Measurements from ENCODE around the gene KHDRBS1.
"Not testable (repeated sequence)": the region's sequence is repeated elsewhere in the genome, so short reads cannot be mapped to it uniquely, and the experiment has no call there.

KHDRBS1 gene

DNA sequence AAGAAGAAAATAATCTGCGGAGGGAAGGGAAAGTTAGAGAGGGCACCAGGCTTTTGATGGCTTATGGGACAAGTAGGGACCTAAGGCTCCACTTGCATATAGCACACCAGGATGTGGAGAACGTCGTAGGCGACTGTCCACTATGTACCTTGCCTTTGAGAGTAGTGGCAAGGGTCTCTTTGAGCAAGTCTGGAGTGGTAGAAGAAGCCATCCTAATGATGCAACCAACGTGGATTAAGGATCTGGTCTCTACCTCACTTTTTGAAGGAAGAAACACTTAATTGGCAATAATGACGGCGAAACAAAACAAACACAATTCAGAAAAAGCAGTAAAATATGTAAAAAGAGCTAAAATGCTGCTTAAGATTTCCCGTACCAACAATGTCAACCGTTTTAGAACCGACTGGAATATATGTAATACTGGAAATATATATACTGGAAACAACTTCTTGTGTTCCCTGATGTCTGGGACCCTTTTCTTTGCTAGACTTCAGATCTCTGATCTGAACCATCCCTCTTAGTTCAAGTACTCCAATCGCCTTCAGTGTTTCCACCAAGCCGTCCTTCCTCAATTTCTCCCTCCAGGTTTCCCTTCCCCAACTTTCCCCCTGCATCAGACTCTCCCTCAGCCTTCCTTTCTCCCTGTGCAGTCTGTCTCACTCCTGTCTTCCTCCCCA lies 821 bp upstream of the KHDRBS1 start:
- DNase-seq (ENCODE audit: low read depth), result no peak

DNA sequence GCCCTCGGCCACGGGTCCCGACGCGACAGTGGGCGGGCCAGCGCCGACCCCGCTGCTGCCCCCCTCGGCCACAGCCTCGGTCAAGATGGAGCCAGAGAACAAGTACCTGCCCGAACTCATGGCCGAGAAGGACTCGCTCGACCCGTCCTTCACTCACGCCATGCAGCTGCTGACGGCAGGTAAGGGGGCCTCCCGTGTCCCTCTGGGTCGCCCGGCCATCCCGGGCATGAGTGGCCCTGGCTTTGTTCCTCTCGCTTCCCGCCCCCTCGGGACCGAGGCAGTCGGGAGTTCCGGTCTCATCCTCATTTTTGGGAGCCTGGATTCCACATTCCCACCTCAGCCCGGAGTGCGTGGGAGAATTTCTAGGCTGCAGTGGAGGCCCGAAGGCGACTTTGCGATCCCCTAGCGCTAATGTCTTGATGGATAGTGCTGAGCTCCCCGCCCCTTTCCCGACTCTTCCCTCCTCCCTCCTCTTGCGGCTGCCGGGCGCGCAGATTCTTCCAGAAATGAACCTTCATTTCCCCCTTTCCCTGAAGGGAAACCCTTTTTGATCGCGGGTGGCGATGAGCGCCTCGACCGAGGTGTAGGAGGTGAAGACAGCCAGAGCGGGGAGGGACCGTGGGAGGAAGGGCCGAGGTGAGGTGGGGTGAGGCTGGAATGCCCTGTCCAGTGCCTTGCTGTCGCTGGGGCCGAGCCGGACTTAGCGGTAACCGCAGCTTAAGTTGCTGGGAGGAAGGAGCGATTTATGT lies 705 bp downstream of the KHDRBS1 start:
- no peak for DNase-seq (ENCODE audit: low read depth)

DNA sequence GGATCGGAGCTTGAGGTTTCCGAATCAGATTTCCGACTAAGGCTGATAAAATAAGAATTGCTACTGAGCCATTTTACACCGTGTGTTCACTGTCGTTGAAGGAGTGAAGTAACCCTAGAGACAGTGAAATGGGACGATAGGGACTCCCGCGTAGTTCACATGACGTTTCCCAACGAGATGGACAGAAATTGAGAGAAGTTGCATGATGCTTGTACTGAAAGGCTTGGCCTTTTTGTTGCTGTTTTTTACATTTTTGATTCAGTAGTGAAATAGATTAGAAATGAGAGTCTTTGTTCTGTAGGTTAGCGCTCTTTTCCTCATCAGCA lies 1.2 kb downstream of the KHDRBS1 start:
- DNase-seq (ENCODE audit: low read depth), result no peak

DNA sequence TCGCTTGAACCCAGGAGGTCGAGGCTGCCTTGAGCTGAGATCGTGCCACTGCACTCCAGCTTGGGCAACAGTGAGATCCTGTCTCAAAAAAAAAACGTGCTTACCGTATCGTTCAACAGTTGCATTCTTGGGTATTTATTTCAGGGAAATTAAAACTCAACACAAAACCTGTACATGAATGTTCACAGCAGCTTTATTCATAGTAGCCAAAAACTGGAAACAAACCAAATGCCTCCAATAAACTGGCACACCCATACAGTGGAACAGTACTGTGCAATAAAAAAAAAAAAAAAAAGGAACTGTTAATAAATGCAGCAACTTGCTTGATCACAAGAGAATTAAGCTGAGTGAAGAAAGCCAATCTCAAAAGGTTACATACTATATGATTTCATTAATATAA lies 6.7 kb downstream of the KHDRBS1 start:
- no peak for DNase-seq (ENCODE audit: low read depth)

DNA sequence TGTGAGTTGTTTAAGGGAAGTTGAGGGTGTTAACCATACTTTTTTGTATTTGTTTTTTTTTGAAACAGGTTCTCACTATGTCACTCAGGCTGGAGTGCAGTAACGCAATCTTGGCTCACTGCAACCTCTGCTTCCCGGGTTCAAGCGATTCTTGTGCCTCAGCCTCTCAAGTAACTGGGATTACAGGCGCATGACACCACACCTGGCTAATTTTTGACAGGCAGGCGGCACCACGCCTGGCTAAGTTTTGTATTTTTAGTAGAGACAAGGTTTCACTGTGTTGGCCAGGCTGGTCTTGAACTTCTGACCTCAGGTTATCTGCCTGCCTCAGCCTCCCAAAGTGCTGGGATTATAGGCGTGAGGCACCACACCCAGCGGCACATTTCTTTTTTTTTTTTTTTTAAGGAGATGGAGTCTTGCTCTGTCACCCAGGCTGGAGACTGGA lies 7.9 kb downstream of the KHDRBS1 start:
- not testable (repeated sequence) for DNase-seq (ENCODE audit: low read depth)

DNA sequence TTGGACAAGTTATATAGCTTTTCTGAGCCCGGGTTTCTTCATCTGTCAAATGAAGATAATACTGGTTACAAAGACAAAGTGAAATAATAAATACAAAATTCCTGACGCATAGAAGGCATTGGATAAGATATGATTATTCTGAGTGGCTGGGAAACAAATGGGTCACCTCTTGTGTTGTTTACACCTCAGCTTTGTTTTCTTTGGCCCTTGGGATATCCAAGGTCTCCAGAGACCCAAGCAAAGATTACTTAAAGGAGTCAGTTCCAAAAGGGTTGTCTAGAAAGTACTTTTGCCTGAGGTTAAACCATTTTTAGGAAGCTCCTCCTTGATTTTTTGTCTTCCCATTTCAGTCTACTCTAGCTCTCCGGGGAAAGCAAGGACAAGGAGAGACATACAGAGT lies 9.7 kb downstream of the KHDRBS1 start:
- no peak for DNase-seq (ENCODE audit: low read depth)

DNA sequence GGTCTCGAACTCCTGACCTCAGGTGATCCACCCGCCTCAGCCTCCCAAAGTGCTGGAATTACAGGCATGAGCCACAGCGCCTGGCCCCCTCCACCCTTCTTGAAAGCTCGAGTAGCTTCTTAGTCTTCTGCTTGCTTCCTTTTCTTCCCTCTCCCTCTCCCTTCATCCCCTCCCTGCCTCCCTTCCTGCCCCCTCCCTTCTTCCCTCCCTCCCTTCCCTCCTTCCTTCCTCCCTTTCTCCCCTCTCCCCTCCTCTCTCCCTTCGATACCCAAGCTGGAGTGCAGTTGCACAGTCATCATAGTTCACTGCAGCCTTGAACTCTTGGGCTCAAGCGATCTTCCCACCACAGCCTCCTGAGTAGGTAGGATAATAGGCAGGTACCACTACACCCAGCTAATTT lies 11.8 kb downstream of the KHDRBS1 start:
- DNase-seq (ENCODE audit: low read depth), result no peak

DNA sequence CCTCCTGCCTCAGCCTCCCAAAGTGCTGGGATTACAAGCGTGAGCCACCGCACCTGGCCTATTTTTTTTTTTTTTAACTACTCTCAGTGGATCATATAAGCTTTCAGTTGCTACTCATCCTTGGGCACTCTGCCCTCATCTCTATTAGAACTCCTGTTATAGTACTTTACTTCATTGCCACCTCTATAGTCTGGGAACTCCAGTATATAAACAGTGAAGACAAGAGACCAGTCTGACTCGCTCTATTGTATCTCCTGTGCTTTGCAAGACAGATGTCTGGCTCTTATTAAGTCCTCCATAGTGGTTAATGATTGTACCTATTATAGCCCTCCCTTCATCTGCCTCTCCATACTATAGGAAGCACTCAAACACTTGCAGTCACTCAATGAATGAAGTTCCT lies 15.1 kb downstream of the KHDRBS1 start:
- DNase-seq (ENCODE audit: low read depth), result no peak

DNA sequence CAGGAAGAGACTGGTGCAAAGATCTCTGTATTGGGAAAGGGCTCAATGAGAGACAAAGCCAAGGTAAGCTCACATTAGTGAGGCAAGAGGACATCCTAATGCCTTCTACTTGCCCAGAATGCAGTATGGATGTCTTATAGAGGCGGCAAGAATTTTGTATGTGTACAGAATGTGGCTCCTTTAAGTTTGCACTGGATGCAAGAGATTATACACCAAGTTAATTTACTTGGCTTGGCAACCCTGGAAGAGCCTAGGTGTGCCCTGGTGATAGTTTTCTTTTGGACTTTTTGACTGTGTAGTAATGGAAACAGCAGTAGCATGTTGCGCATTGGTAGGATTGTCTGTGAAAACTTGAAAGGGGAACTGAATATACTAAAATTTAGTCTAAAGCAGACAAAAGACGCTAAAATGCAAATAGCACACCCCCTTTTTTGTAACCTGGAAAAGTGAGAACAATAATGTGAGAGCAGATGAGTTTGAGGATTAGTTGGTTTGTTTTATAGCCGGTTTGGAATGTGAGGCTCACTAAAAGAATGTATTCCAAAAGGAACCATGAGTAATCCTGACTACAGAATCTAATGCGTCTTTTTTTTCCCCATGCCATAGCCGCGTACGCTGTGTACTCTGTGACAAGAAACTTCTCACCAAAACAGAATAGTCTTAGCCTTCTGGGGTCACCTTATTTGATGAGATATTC lies 18.1 kb downstream of the KHDRBS1 start:
- DNase-seq (ENCODE audit: low read depth), result no peak

DNA sequence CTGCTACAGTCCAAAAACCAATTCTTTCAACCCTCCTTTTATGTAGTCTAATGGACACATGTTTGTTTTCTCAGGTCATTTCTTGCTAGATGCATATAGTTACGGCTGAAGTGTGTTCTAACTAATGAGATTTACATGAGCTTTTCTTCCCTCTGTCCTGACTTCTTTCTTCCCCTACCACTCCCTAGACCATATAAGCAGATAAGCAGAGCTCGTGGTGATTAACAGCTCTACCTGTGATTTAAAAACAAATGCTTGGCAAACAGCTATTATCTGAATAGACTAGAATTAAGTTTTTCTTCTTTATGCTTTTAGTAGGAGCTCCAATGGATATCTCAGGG lies 18.6 kb downstream of the KHDRBS1 start:
- DNase-seq (ENCODE audit: low read depth), result no peak

DNA sequence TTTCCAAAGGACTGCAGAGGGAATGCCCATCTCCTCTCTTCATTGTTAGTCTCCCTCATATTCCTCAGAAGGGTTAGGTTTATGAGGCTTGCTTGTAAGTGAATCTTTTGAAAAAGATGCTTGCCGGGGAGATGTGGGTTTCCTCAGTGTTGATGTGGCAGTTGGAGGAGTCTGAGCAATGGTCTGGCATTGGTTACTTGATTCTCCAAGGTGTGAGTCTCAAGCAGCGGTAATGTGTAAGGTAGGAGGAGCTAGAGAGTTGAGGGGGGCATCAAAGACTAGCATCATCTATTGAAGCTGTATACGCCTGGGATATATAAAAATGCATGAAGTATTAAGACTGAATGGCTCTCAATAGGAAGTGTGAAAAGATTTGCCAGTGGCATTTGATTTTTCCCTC lies 21.5 kb downstream of the KHDRBS1 start:
- no peak for DNase-seq (ENCODE audit: low read depth)

DNA sequence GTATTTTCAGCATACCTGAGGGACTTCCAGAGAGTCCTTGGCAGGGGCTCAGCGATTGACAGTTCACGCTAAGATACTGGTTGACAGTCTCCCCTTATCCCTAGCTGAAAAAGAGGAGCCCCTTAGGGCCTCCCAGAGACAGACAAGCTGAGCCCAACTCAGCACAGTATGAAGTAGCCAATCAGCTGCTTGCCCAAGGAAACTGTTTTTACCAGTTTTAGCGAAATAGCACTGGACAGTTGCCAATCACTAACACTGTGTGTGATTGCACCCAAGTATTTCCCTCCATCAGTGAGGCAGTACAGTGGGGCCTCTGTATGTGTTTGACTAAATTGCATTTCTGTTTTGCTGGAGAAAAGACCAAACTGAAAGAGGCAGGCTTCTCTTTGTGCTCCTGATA lies 27.0 kb downstream of the KHDRBS1 start:
- DNase-seq (ENCODE audit: low read depth), result no peak

DNA sequence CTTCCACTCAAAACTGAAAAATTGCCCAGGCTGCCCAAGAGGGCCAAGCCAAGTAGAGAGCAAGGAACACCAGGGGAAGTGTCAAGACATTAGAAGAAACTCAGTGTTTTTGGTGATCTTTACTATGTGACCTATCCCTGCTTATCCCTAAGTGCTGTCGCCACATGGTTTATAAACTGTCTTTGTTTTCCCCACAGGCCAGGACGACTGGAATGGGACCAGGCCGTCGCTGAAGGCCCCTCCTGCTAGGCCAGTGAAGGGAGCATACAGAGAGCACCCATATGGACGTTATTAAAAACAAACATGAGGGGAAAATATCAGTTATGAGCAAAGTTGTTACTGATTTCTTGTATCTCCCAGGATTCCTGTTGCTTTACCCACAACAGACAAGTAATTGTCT lies 28.7 kb downstream of the KHDRBS1 start:
- DNase-seq (ENCODE audit: low read depth), result no peak

DNA sequence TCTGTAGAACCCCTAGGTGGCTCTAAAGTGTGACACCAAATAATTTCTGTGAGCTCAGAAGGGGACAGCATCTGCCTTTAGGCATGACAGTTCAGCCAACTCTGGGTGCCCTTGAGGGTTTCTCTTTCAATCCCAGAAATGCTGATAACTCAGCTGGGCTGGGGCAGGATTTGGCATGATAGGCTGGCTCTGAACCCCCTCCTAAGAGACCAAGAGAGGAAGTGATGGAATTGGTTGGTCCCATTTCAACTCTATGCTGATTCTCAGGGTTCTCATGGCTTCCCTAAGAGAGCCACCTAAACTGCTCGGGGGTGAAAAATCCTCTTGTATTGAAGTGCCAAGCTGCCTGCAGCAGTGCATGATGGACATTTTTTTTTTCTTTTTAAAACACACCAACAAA lies 30.6 kb downstream of the KHDRBS1 start:
- DNase-seq (ENCODE audit: low read depth), result no peak

DNA sequence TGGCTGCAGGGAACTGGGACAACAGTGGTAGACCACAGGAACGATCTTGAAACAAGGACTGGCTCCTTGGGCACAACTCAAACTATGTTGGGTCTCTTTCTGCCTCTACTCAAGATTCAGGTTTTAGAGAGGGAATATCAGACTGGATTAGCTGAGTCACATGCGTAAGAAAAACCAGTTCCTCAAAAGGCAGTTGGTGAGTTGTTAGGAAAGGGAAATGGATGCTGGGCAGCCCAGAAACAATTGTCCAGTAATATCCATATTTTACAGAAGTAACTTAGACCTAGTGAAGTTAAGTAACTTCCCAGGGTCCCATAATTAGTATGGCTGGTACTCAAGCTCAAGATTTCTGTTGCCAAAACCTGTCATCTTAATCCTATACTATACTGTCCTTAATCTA lies 32.1 kb downstream of the KHDRBS1 start:
- DNase-seq (ENCODE audit: low read depth), result no peak

DNA sequence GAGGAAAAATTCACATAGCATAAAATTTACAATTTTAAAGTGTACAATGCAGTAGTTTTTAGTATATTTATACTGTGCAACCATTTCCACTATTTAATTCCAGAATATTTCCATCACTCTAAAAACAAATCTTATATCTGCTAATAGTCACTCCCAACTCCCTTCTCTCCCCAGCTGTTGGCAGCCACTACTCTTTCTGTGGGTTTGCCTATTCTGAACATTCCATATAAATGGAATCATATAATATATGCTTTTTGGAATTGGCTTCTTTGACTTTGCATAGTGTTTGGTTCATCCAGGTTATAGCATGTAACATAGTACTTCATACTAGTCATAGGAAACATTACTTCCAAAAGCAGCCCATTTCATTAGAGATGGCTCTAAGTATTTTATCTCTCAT lies 34.0 kb downstream of the KHDRBS1 start:
- DNase-seq (ENCODE audit: low read depth), result no peak

DNA sequence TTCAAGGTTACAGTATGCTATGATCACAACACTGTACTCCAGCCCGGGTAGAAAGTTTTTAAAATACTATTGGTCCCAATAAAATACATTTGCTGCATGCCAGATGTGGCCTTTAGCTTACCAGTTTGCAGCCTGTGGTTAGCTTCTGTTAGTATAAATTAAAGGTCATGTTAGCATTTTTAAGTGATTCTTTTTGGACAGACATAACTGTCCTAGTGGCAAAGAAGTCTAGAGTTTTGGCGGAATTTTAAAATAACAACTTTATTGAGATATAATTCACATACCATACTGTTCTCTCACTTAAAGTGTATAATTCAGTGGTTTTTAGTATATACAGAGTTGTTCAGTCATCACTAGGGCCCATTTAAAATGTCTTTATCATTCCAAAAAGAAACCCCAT lies 34.8 kb downstream of the KHDRBS1 start:
- DNase-seq (ENCODE audit: low read depth), result no peak

DNA sequence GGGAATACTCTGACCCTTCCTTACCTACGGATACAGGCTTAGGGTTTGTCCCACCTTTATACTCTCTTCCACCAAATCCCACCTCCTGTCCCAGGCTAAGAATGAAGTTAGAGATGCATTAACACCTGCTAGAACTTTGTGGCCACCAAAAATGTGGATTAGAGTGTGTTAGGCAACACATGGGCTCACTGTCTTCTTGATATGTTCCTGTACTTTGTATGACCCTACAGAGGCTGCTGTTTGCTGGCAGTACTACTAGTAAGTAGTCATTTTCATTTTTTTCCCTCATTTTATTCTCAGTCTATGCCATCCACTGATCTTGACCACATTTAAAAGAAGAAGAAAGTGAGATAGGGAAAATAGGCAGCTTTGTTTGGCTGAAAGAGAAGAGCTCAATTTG lies 38.0 kb downstream of the KHDRBS1 start:
- DNase-seq (ENCODE audit: low read depth), result no peak

DNA sequence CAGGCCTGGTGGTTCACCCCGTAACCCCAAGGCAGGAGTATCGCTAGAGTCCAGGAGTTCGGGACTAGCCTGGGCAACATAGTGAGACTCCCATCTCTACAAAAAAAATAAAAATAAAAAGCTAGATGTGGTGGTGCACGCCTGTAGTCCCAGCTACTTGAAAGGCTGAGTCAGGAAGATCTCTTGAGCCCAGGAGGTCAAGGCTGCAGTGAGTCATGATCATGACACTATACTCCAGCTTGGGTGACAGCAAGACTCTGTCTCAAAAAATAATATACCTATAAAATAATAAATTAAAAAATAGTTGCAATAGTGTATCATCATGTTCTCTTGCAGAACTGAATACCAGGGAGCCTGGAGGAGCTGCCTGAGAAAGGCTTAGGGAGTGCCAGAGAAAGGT lies 39.2 kb downstream of the KHDRBS1 start:
- DNase-seq (ENCODE audit: low read depth), result no peak

DNA sequence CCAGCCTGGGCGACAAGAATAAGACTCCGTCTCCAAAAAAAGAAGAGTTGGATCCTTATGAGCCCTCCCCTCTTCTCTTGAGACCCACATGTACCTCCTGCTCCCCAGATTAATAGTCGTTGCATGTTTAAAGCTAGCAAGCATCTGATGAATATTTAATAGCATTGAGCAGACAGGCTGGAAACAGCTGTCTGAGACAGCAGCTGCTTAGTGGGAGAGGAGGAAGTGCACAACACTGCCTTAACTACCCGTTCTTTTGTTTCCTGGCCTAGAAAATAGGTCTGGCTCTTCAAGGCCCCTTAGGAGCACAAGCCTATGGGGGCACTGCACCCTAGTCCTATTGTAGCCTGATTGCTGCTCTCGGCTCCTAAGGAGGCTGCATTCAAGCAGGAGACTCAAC lies 41.7 kb downstream of the KHDRBS1 start:
- DNase-seq (ENCODE audit: low read depth), result no peak

DNA sequence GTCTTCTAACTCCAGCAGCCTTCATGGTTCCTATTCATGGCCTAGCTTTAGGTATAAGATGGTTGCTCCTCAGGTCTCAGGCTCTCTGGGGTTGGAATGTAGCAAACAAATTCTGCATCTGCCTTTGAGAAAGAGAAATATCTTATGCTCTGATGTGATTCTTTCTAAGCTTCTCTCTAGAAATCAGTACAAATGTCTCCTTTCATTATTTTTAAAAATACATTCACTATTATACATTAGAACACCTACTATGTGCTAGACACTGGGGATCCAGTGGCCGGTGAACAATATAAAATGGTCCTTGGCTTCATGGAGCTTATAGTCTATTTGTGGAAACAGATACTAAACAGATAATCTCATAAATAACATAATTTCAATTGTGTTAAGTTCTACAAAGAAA lies 42.9 kb downstream of the KHDRBS1 start:
- DNase-seq (ENCODE audit: low read depth), result no peak

DNA sequence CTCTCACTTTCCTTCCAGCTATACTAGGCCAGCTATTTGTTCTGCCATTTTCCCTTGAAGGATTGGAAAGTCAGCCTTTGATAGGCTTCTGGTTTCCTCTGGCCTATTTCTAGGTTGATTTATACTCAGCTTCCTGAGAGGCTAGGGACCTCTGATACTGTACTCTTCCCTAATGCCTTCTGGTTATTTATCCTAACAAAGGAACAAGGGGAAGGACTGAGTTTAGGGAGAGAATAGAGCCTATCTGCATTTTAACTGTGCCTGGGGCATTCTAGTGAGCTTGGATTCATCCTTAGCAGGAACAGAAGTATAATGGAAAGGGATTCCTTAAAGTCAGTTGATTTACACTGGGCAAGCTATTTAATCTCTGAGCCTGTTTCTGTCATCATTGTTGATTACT lies 47.2 kb downstream of the KHDRBS1 start:
- no peak for DNase-seq (ENCODE audit: low read depth)

DNA sequence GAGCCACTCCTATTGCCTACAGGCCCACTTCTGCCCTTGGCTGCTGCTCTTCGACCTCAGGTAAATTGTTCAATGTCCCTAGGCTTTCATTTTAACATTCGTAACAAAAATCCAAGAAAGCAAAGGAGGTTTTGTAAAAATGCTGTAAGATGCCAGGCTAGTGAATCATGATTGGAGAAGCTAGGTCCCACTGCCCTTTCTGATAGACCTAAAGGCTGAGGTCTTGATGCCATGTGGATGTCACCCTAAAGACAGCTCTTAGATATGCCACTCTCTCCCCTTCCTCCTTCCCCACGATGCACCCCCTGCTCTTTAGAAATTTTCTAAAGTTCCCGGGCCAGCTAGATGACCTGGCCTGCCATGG lies 49.2 kb downstream of the KHDRBS1 start:
- DNase-seq (ENCODE audit: low read depth), result no peak

DNA sequence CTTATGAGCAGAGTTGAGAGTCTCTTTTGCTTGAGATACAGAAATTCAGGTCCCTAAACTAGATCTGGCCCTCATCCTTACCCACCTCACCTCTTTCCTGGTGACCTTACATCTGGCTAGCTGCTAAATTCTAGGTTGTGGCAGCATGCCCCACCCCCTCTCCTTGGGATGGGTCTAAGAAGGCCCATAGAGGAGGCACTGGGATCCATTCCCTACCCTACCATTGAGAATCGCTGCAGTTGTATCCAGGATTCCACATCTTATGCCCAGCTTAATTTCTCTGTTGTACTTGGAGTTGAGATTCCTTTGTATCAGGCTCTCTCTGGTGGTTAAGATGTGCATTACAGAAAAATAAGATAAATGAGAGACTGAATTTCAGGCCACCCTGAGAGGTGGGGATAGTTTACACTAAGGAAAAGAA lies 49.6 kb downstream of the KHDRBS1 start:
- peak; percentile 50 for DNase-seq (ENCODE audit: low read depth)
